HG03108 (cell line): ENCODE results near the gene LAIR1.

Source experiments
- ATAC-seq: cut with Tn5 transposase; IDR thresholded peaks from one replicate; pipeline ENCODE4 v1.9.1; 2021; ENCODE audit warnings: moderate library complexity; ENCODE audit not compliant: unreplicated experiment

The LAIR1 gene

DNA sequence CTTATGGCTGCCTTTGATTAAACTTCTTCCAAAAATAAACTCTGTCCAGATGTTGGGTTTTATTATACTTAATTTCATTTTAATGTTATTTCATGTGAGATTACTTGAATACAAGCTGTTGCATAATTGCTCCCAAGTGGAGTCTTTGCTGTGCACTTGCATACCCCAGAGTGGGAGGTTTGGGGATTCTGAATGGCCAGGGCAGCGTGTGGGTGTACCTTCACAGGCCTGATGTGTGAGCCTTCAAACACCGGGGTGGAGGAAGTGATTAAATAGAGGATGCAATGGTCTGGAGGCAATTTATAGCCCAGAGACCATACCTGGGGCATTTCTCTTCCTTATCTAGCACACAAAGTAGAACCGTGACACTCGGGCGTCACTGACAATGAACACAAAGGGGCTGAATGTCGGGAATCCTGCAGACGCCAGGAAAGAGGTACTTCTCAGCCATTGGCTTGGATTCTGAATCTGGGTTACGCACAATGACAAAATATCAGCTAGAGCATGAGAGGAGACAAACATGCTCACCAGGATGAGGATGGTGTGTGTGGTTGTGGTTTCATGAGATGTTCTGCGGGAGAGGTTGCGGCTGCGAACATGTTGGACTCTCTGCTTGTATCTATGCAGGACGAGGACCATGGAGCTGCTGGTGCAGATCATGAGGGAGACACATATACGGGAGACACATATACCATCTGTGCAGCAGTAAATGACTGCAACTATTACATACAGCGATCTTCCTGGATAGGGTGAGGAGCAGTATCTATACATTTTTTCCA, 44.6 kb downstream of the LAIR1 start:
- ATAC-seq = no peak

DNA sequence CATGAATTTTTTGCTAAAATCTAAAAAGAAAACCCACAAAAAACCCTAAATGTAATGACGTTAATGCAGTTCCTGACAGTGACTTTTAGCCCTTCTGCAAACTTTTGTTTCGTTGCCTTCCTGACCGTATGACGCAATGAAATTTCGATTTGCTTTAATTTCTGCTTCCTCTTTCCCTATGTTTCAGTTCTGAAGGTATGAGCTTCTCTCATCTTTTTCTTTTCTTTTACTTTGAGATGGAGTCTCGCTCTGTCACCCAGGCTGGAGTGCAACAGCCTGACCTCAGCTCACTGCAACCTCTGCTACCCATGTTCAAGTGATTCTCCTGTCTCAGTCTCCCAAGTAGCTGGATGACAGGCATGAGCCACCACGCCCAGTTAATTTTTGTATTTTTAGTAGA, 45.7 kb downstream of the LAIR1 start:
- ATAC-seq = no peak

- ATAC-seq = no peak
These were observed 46.8 kb downstream of the LAIR1 start for GRCh38 chr19:54317965-54318240.

- no peak for ATAC-seq
These were observed 47.4 kb downstream of the LAIR1 start for GRCh38 chr19:54317108-54317964.

GRCh38 chr19:54316746-54317107, 48.0 kb downstream of the LAIR1 start:
- no peak for ATAC-seq

GRCh38 chr19:54315956-54316355, 48.8 kb downstream of the LAIR1 start:
- ATAC-seq = no peak

DNA sequence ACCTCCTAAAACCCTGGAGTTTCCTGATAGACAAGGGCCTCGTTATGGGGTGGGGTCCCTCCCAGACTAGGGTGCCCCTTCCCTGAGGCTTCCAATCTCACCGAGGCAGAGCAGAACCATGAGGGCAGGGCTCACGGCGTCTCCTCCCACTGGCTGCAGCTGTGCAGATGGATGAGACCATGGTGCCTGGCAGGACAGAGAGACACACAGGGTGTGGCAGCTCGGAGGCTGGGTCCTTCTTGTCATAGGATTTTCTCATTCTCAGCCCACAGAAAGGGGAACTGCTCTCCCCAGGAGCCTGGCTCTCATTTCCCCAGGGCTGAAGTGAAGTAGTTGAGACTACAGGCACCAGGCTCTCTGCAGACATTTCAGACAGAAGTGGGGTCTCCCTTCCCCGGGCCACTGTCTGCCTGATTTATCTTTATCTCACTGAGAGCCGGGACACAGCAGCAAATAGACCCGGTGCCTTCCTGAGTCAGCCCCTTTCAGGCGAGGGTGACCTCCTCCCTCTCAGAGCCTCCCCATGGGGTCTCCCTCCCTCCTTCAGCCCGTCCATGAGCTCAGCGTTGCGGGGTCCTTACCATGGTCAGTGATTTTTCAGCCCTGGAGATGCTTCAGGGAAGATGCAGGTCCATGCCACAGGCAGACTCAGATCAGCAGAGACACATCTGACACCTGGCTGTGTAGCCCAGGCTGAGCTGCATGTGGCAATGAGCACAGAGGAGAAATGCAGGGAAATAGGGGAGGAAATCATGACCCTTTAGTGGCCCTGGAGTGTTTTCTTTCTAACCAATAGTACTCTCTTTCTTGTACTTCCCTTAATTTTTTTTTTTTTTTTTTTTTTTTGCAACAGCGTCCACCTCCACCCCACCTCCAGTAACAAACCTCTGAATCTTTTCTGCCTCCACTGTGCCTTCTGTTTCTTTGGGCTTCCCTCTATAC, 52.0 kb downstream of the LAIR1 start, which contains the start of gene LILRA5:
Gene LILRA5 (minus strand): TSS at position 731 of the 942 bp plus-strand sequence. CDS start 147 bp downstream, at position 584.
- ATAC-seq = no peak

GRCh38 chr19:54312011-54312410, 52.7 kb downstream of the LAIR1 start:
- ATAC-seq = no peak

DNA sequence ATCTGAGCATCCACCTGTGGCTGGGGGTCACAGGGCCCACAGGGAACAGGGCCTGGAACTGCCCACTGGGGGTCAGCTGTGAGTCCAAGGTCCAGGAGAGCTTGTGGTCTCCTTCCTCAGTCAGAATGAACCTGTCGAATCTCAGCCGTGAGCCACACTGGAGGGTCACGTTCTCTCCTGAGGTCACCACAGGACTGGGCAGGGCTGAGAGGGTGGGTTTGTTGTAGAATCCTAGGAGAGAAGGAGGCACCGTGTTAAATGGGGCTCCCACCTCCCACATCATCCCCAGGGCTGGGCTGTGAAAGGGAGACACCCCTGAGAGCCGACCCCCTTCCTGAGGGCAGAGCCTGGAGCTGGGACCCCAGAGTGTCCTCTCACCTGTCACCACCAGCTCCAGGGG, 53.2 kb downstream of the LAIR1 start:
- ATAC-seq = no peak

DNA sequence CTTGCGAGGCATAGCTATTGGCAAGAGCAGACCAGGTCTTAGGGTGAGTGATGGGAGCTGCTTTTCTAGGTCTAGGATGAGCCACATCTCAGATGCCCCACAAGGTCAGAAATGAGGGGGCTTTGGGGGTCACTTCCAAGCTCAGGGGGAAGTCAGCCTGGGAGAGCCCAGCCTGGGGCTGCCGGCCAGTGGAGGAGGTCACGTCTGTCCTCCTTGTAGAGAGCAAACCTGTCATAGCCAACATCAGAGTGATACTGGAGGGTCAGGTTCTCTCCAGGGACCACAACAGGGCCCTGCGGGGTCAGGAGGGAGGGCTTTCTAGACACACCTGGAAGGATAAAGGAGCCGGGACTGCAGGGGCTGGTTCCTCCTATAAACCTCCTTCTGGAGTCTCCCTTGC, 54.2 kb downstream of the LAIR1 start:
- ATAC-seq = no peak

DNA sequence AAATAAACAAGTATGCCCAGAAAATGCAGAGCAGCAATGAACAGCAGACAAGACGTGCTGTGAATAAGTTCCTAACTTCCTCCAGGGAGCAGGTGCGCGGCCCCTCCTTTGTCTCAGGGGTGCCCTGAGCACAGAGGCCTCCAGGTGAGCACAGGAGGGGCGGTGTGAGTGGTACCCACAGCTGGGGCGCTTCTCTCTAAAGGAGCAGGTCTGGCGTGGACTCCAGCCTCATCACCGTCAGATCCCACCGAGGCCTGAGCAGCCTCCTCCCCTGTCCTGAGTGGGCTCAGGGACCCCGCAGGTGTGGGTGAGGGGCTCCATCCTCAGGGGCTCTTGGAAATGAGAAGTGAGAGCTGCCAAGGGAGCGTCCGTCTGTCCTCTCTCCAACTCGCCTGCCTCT, 54.9 kb downstream of the LAIR1 start:
- ATAC-seq = no peak

GRCh38 chr19:54307389-54308020, 57.2 kb downstream of the LAIR1 start:
- ATAC-seq = no peak

DNA sequence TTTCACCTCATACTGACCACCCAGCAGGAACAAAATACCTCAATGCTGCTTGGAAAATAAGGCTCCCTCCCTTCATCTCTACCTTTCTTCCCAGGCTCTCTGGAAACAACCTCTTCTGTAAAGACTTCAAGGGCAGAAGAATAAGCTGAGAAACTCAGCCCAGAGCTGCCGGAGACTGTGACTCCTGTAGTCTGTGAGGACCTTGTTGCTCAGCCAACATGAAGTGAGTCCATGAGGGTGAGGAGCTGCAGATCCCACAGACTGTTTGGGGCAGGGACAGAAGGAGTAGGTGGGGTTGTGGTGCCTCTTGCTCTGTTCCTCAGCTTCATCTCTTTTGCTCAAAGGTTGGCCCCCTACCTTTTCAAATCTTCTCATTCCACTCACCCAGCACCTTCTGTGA, 59.6 kb downstream of the LAIR1 start:
- no peak for ATAC-seq

DNA sequence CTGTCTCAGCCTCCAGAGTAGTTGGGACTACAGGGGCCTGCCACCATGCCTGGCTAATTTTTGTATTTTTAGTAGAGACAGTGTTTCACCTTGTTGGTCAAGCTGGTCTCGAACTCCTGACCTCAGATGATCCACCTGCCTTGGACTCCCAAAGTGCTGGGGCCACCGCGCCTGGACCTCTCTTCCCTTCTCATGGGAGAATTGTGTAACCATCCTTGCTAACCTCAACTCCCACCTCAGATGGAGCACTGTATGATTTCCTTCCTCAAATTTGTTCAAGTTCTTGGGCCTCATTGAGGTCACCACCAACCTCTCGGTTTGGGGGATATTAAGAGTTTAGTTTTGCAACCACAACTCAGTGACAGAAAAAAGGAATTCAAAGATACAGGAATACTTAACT, 62.5 kb downstream of the LAIR1 start:
- ATAC-seq = no peak
